WTC11 (cell line): ENCODE measurements around the gene PLPP1. TPM values are rescaled to one million over a fixed set of nuclear protein-coding genes. Genes with fewer than 3 reads are reported as not detected.

Experiments used
- ATAC-seq: fragments of 200-7000 bp; cut with Tn5 transposase; 2 replicates; pipeline ENCODE4 v1.10.0; 2021; ENCODE audit warnings: mild to moderate bottlenecking, moderate library complexity
- CTCF ChIA-PET: fragments of 300-600 bp; sonication (Branson Sonifier 250); formaldehyde crosslinking; loops from one replicate; lab custom pipeline; 2021; ENCODE audit warnings: antibody characterized with exemption; lab: Charles Lee
- POLR2A ChIA-PET: fragments of 350-600 bp; sonication (Branson Sonifier 250); formaldehyde crosslinking; loops from one replicate; lab custom pipeline; 2021; ENCODE audit warnings: antibody characterized with exemption; lab: Charles Lee
- DNase-seq: peaks from one replicate; pipeline ENCODE4 v3.0.0; 2021; ENCODE audit warnings: low spot score
- H3K27ac Mint-ChIP-seq: 2 replicates; pipeline ENCODE4 v1.8.0; 2021; ENCODE audit warnings: mixed read lengths
- H3K27me3 Mint-ChIP-seq: 2 replicates; pipeline ENCODE4 v1.8.0; 2021; ENCODE audit warnings: low read depth, mild to moderate bottlenecking, moderate library complexity, mixed read lengths
- H3K36me3 Mint-ChIP-seq: 2 replicates; pipeline ENCODE4 v1.8.0; 2021; ENCODE audit warnings: mixed read lengths
- H3K4me1 Mint-ChIP-seq: 2 replicates; pipeline ENCODE4 v1.8.0; 2022; ENCODE audit warnings: mixed read lengths
- H3K4me3 Mint-ChIP-seq: 2 replicates; pipeline ENCODE4 v1.8.0; 2021; ENCODE audit warnings: mild to moderate bottlenecking, moderate library complexity, mixed read lengths
- H3K9me3 Mint-ChIP-seq: 2 replicates; pipeline ENCODE4 v1.8.0; 2021; ENCODE audit warnings: mixed read lengths
- FOXK1 ChIP-seq: sonication (generic); formaldehyde crosslinking; IDR thresholded peaks from 2 replicates; pipeline ENCODE4 v1.8.0; 2022; ENCODE audit warnings: mild to moderate bottlenecking, moderate library complexity, missing genetic modification reagents
- FOXP1 ChIP-seq: sonication (generic); formaldehyde crosslinking; IDR thresholded peaks from 2 replicates; pipeline ENCODE4 v1.8.0; 2022; ENCODE audit warnings: missing genetic modification reagents, mild to moderate bottlenecking, moderate library complexity, borderline replicate concordance
- NR2C2 ChIP-seq: sonication (generic); formaldehyde crosslinking; IDR thresholded peaks from 2 replicates; pipeline ENCODE4 v1.8.0; 2022; ENCODE audit warnings: mild to moderate bottlenecking, missing genetic modification reagents
- SMAD3 ChIP-seq: sonication (generic); formaldehyde crosslinking; IDR thresholded peaks from 2 replicates; pipeline ENCODE4 v1.8.0; 2022; ENCODE audit warnings: missing genetic modification reagents, mild to moderate bottlenecking, borderline replicate concordance
- SOX15 ChIP-seq: fragments of 250-450 bp; sonication (Bioruptor Pico); IDR thresholded peaks from 2 replicates; pipeline ENCODE4 v1.9.0; 2021; ENCODE audit warnings: mild to moderate bottlenecking
- SP1 ChIP-seq: sonication (generic); formaldehyde crosslinking; conservative IDR thresholded peaks from 2 replicates; pipeline ENCODE4 v1.8.1; 2022; ENCODE audit warnings: missing genetic modification reagents
- TCF7 ChIP-seq: sonication (generic); formaldehyde crosslinking; IDR thresholded peaks from 2 replicates; pipeline ENCODE4 v1.8.0; 2022; ENCODE audit warnings: mild to moderate bottlenecking, low read depth, missing genetic modification reagents, moderate library complexity
- TEAD1 ChIP-seq: sonication (generic); formaldehyde crosslinking; IDR thresholded peaks from 2 replicates; pipeline ENCODE4 v1.8.0; 2022; ENCODE audit warnings: mild to moderate bottlenecking, missing genetic modification reagents
- TEAD4 ChIP-seq: sonication (generic); formaldehyde crosslinking; IDR thresholded peaks from 2 replicates; pipeline ENCODE4 v1.8.0; 2022; ENCODE audit warnings: mild to moderate bottlenecking, missing genetic modification reagents
- ZNF121 ChIP-seq: sonication (generic); formaldehyde crosslinking; IDR thresholded peaks from 2 replicates; pipeline ENCODE4 v1.8.0; 2023; ENCODE audit warnings: missing genetic modification reagents
- ZNF138 ChIP-seq: sonication (generic); formaldehyde crosslinking; conservative IDR thresholded peaks from 2 replicates; pipeline ENCODE4 v1.8.1; 2022; ENCODE audit warnings: mild to moderate bottlenecking, moderate library complexity, missing genetic modification reagents
- ZNF219 ChIP-seq: sonication (generic); formaldehyde crosslinking; IDR thresholded peaks from 2 replicates; pipeline ENCODE4 v1.8.0; 2023; ENCODE audit warnings: missing genetic modification reagents, mild to moderate bottlenecking, borderline replicate concordance
- ZNF232 ChIP-seq: sonication (generic); formaldehyde crosslinking; IDR thresholded peaks from 2 replicates; pipeline ENCODE4 v1.8.0; 2022; ENCODE audit warnings: mild to moderate bottlenecking, missing genetic modification reagents
- ZNF423 ChIP-seq: fragments of 250-450 bp; sonication (Bioruptor Pico); IDR thresholded peaks from 2 replicates; pipeline ENCODE4 v2.1.2; 2022; ENCODE audit warnings: mild to moderate bottlenecking, moderate library complexity
- total RNA-seq: library from RNA; stranded (reverse); gene quantifications from 3 replicates; pipeline ENCODE4 v1.2.3, GENCODE V29; 2021
- TF ChIP-seq, protein P1 (sequence below): sonication (generic); formaldehyde crosslinking; IDR thresholded peaks from 2 replicates; pipeline ENCODE4 v1.8.0; 2023; ENCODE audit warnings: mild to moderate bottlenecking, missing genetic modification reagents
- TF ChIP-seq, protein P2 (sequence below): sonication (generic); formaldehyde crosslinking; IDR thresholded peaks from 2 replicates; pipeline ENCODE4 v1.8.0; 2023; ENCODE audit warnings: missing genetic modification reagents, mild to moderate bottlenecking, borderline replicate concordance
- TF ChIP-seq, protein P3 (sequence below): sonication (generic); formaldehyde crosslinking; IDR thresholded peaks from 2 replicates; pipeline ENCODE4 v1.8.0; 2022; ENCODE audit warnings: missing genetic modification reagents
- TF ChIP-seq, protein P4 (sequence below): sonication (generic); formaldehyde crosslinking; IDR thresholded peaks from 2 replicates; pipeline ENCODE4 v1.8.1; 2022; ENCODE audit warnings: low read depth, missing genetic modification reagents, borderline replicate concordance
- TF ChIP-seq, protein P5 (sequence below): fragments of 250-450 bp; sonication (Bioruptor Pico); IDR thresholded peaks from 2 replicates; pipeline ENCODE4 v1.9.0; 2021; ENCODE audit warnings: mild to moderate bottlenecking
- TF ChIP-seq, protein P6 (sequence below): fragments of 250-450 bp; sonication (Bioruptor Pico); conservative IDR thresholded peaks from 2 replicates; pipeline ENCODE4 v1.9.0; 2021; ENCODE audit warnings: mild to moderate bottlenecking
- TF ChIP-seq, protein P7 (sequence below): sonication (generic); formaldehyde crosslinking; IDR thresholded peaks from 2 replicates; pipeline ENCODE4 v1.8.1; 2023; ENCODE audit warnings: mild to moderate bottlenecking, missing genetic modification reagents

The PLPP1 gene
- total RNA-seq, 1 experiment from 2014 or later: 43.2 TPM

DNA sequence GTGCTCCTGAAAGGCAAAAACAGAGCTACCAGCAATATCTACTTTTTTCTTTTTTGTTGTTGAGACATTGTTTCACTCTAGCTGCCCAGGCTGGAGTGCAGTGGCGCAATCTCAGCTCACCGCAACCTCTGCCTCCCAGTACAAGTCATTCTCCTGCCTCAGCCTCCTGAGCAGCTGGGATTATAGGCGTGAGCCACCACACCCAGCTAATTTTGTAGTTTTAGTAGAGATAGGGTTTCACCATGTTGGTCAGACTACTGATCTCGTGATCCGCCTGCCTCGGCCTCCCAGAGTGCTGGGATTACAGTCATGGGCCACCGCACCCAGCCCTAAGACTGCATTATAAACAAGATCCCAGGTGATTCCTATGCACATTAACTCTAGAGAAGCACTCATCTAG lies 17.0 kb downstream of the PLPP1 start (continued):
- TF ChIP-seq ZNF121 (CRISPR knock-in tag) (no peak), NR2C2 (no peak), SMAD3 (CRISPR knock-in tag) (no peak), TEAD1 (CRISPR knock-in tag) (no peak), ZNF138 (CRISPR knock-in tag) (no peak)
- TF ChIP-seq, protein P1, sequence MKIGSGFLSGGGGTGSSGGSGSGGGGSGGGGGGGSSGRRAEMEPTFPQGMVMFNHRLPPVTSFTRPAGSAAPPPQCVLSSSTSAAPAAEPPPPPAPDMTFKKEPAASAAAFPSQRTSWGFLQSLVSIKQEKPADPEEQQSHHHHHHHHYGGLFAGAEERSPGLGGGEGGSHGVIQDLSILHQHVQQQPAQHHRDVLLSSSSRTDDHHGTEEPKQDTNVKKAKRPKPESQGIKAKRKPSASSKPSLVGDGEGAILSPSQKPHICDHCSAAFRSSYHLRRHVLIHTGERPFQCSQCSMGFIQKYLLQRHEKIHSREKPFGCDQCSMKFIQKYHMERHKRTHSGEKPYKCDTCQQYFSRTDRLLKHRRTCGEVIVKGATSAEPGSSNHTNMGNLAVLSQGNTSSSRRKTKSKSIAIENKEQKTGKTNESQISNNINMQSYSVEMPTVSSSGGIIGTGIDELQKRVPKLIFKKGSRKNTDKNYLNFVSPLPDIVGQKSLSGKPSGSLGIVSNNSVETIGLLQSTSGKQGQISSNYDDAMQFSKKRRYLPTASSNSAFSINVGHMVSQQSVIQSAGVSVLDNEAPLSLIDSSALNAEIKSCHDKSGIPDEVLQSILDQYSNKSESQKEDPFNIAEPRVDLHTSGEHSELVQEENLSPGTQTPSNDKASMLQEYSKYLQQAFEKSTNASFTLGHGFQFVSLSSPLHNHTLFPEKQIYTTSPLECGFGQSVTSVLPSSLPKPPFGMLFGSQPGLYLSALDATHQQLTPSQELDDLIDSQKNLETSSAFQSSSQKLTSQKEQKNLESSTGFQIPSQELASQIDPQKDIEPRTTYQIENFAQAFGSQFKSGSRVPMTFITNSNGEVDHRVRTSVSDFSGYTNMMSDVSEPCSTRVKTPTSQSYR (CRISPR knock-in tag): no peak

DNA sequence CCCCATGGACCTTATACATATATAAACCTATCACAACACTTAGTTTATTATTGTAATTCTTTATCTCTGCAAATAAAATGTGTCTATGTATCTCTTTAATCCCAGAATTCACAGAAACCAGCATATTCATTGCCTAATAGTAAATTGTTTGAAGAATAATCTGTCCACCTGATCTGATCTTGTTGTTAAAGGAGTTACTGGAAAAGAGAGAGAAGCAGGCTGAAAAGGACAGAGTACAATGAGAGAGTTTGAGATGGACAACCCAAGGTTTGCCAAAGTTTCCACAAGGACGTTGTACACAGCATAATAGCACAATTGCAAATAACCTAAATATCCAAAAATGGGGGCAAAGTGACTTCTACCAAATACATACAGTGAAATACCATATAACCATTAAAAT lies 23.8 kb downstream of the PLPP1 start:
- Mint-ChIP-seq H3K36me3 (no peaks in the 10 kb centered on the region), H3K4me1 (peaks cover 44% of the 10 kb centered on the region), H3K27ac (no peak overlapping the region), H3K9me3 (no peaks in the 10 kb centered on the region), H3K27me3 (no peaks in the 10 kb centered on the region), H3K4me3 (no peak overlapping the region)
- DNase-seq: no peak
- no peak for ATAC-seq
- POLR2A ChIA-PET: no interaction called here
- CTCF ChIA-PET: no interaction called here
- TF ChIP-seq SOX15 (CRISPR knock-in tag) (no peak), TCF7 (no peak), ZNF232 (CRISPR knock-in tag) (no peak), ZNF219 (CRISPR knock-in tag) (no peak), TEAD4 (CRISPR knock-in tag) (no peak), FOXP1 (no peak), SP1 (CRISPR knock-in tag) (no peak), FOXK1 (CRISPR knock-in tag) (no peak), ZNF423 (CRISPR knock-in tag) (no peak)
- TF ChIP-seq, protein P2, sequence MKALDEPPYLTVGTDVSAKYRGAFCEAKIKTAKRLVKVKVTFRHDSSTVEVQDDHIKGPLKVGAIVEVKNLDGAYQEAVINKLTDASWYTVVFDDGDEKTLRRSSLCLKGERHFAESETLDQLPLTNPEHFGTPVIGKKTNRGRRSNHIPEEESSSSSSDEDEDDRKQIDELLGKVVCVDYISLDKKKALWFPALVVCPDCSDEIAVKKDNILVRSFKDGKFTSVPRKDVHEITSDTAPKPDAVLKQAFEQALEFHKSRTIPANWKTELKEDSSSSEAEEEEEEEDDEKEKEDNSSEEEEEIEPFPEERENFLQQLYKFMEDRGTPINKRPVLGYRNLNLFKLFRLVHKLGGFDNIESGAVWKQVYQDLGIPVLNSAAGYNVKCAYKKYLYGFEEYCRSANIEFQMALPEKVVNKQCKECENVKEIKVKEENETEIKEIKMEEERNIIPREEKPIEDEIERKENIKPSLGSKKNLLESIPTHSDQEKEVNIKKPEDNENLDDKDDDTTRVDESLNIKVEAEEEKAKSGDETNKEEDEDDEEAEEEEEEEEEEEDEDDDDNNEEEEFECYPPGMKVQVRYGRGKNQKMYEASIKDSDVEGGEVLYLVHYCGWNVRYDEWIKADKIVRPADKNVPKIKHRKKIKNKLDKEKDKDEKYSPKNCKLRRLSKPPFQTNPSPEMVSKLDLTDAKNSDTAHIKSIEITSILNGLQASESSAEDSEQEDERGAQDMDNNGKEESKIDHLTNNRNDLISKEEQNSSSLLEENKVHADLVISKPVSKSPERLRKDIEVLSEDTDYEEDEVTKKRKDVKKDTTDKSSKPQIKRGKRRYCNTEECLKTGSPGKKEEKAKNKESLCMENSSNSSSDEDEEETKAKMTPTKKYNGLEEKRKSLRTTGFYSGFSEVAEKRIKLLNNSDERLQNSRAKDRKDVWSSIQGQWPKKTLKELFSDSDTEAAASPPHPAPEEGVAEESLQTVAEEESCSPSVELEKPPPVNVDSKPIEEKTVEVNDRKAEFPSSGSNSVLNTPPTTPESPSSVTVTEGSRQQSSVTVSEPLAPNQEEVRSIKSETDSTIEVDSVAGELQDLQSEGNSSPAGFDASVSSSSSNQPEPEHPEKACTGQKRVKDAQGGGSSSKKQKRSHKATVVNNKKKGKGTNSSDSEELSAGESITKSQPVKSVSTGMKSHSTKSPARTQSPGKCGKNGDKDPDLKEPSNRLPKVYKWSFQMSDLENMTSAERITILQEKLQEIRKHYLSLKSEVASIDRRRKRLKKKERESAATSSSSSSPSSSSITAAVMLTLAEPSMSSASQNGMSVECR (CRISPR knock-in tag): no peak
- TF ChIP-seq, protein P3, sequence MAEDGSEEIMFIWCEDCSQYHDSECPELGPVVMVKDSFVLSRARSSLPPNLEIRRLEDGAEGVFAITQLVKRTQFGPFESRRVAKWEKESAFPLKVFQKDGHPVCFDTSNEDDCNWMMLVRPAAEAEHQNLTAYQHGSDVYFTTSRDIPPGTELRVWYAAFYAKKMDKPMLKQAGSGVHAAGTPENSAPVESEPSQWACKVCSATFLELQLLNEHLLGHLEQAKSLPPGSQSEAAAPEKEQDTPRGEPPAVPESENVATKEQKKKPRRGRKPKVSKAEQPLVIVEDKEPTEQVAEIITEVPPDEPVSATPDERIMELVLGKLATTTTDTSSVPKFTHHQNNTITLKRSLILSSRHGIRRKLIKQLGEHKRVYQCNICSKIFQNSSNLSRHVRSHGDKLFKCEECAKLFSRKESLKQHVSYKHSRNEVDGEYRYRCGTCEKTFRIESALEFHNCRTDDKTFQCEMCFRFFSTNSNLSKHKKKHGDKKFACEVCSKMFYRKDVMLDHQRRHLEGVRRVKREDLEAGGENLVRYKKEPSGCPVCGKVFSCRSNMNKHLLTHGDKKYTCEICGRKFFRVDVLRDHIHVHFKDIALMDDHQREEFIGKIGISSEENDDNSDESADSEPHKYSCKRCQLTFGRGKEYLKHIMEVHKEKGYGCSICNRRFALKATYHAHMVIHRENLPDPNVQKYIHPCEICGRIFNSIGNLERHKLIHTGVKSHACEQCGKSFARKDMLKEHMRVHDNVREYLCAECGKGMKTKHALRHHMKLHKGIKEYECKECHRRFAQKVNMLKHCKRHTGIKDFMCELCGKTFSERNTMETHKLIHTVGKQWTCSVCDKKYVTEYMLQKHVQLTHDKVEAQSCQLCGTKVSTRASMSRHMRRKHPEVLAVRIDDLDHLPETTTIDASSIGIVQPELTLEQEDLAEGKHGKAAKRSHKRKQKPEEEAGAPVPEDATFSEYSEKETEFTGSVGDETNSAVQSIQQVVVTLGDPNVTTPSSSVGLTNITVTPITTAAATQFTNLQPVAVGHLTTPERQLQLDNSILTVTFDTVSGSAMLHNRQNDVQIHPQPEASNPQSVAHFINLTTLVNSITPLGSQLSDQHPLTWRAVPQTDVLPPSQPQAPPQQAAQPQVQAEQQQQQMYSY (CRISPR knock-in tag): no peak
- TF ChIP-seq, protein P4, sequence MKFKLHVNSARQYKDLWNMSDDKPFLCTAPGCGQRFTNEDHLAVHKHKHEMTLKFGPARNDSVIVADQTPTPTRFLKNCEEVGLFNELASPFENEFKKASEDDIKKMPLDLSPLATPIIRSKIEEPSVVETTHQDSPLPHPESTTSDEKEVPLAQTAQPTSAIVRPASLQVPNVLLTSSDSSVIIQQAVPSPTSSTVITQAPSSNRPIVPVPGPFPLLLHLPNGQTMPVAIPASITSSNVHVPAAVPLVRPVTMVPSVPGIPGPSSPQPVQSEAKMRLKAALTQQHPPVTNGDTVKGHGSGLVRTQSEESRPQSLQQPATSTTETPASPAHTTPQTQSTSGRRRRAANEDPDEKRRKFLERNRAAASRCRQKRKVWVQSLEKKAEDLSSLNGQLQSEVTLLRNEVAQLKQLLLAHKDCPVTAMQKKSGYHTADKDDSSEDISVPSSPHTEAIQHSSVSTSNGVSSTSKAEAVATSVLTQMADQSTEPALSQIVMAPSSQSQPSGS (CRISPR knock-in tag): no peak
- TF ChIP-seq, protein P5, sequence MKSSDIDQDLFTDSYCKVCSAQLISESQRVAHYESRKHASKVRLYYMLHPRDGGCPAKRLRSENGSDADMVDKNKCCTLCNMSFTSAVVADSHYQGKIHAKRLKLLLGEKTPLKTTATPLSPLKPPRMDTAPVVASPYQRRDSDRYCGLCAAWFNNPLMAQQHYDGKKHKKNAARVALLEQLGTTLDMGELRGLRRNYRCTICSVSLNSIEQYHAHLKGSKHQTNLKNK (CRISPR knock-in tag): no peak
- TF ChIP-seq, protein P6, sequence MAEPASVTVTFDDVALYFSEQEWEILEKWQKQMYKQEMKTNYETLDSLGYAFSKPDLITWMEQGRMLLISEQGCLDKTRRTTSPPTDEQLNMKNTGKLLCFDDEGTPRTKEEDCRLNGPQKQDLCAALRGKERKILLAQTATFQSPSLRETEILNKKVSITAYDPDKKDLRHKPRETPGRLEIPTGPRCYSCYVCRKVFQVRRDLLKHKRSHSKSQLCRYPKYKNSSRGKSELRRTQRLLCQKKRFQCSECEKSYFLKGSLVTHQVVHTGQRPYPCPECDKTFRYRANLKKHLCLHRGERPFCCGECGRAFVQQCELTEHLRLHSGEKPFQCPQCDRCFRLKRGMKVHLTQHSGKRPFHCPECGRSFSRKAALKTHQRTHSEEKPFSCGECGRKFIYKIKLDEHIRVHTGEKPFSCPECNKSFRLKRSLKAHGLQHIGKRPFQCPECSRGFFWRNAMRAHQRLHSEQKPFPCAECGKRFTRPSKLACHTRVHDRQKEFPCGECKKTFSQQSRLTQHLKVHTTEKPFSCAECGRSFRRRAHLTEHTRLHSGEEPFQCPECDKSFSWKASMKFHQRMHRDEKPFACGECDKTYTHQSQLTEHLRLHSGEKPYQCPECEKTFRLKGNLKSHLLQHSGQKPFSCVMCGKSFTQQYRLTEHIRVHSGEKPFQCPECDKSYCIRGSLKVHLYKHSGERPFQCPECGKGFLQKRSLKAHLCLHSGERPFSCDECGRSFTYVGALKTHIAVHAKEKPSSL (CRISPR knock-in tag): no peak
- TF ChIP-seq, protein P7, sequence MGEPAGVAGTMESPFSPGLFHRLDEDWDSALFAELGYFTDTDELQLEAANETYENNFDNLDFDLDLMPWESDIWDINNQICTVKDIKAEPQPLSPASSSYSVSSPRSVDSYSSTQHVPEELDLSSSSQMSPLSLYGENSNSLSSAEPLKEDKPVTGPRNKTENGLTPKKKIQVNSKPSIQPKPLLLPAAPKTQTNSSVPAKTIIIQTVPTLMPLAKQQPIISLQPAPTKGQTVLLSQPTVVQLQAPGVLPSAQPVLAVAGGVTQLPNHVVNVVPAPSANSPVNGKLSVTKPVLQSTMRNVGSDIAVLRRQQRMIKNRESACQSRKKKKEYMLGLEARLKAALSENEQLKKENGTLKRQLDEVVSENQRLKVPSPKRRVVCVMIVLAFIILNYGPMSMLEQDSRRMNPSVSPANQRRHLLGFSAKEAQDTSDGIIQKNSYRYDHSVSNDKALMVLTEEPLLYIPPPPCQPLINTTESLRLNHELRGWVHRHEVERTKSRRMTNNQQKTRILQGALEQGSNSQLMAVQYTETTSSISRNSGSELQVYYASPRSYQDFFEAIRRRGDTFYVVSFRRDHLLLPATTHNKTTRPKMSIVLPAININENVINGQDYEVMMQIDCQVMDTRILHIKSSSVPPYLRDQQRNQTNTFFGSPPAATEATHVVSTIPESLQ (CRISPR knock-in tag): no peak
